ENCODE measurements around the gene LRCOL1. TPM values are rescaled to one million over a fixed set of nuclear protein-coding genes. Genes with fewer than 3 reads are reported as not detected.

The LRCOL1 gene
- total and polyA plus RNA-seq, 8 donors, result 0.60 TPM; not detected in 7

DNA sequence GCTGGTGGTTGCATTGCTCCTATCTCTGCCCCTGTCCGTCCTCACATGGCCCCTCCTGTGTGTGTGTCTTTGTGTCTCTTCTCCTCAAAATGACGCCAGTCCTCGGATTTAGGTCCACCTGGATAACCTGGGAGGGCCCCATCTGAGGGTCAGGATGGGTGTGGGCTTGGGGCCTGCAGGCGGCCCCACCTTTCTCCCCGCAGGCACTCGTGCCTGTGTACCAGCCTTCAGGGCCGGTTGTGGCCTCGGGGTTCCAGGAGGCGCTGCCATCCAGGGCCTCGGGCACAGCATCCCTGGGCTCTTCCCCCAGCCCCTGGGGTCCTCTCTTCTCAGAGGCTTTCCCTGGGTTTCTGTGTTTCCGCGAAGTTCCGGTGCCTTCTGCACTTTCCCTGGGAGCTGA is 54.7 kb downstream of the LRCOL1 start:
- WGBS, 5 donors, result 90 to 97% (median 94%) methylated on average over 13 of the region's 13 CpGs
- Histone ChIP-seq H3K4me1 (peaks cover 12 to 20% (median 18%) of the 10 kb centered on the region in 4 donors), H3K27ac (no peak overlapping the region), H3K9me3 (no peaks in the 10 kb centered on the region), H3K27me3 (peaks cover 0 to 17% (median 0%) of the 10 kb centered on the region in 3 donors), H3K4me3 (no peak overlapping the region), H3K36me3 (peaks cover 9 to 37% (median 35%) of the 10 kb centered on the region in 4 donors)
- intact Hi-C loops (cut with DNase I; ENCODE audit: low total_unique reads), result no loop called here
- no peak for DNase-seq
- TF ChIP-seq POLR2A (IDR thresholded peaks at IDR 0.05), result no peak
- no peak for TF ChIP-seq POLR2AphosphoS5 (IDR thresholded peaks at IDR 0.05)
- TF ChIP-seq EP300 (IDR thresholded peaks at IDR 0.05), result no peak
- TF ChIP-seq, protein P1, sequence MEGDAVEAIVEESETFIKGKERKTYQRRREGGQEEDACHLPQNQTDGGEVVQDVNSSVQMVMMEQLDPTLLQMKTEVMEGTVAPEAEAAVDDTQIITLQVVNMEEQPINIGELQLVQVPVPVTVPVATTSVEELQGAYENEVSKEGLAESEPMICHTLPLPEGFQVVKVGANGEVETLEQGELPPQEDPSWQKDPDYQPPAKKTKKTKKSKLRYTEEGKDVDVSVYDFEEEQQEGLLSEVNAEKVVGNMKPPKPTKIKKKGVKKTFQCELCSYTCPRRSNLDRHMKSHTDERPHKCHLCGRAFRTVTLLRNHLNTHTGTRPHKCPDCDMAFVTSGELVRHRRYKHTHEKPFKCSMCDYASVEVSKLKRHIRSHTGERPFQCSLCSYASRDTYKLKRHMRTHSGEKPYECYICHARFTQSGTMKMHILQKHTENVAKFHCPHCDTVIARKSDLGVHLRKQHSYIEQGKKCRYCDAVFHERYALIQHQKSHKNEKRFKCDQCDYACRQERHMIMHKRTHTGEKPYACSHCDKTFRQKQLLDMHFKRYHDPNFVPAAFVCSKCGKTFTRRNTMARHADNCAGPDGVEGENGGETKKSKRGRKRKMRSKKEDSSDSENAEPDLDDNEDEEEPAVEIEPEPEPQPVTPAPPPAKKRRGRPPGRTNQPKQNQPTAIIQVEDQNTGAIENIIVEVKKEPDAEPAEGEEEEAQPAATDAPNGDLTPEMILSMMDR (IDR thresholded peaks at IDR 0.05), result no peak

DNA sequence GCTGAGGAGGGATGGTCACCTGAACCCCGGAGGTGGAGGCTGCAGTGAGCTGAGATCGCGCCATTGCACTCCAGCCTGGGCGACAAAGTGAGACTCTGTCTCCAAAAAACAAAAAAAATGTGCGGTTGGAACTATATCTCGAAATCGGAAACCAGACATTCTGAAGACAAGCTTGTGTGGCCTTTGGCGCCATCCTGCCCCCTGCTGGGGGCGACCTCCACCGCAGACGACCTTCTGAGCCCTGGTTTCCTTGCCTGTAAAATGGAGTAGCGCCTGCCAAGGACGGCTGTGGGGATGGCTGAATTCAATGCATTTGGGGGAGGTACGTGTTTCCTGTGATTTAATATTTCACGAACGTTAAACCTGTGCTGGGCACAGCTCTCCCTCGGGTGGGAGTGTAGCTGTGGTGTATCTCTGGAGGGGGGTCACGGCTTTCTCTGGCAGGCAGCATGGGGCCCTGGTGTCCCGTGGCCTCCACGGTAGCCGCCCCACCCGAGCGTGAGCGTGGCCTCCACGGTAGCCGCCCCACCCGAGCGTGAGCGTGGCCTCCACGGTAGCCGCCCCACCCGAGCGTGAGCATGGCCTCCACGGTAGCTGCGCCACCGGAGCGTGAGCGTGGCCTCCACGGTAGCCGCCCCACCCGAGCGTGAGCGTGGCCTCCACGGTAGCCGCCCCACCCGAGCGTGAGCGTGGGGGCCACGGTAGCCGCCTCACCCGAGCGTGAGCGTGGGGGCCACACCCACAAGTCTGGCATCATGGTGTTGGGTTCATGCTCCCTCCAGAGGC is 55.3 kb downstream of the LRCOL1 start:
- H3K27me3 ChIP-seq, result peaks cover 0 to 11% (median 0%) of the 10 kb centered on the region in 3 donors
- DNase-seq, result peak in 1 of 2 donors; percentile 50
- TF ChIP-seq, protein P1 (IDR thresholded peaks at IDR 0.05), result peak in 1 of 7 experiments; percentile 10
- no peak for TF ChIP-seq POLR2AphosphoS5 (IDR thresholded peaks at IDR 0.05)
- H3K27ac ChIP-seq, result no peak overlapping the region
- WGBS, 5 donors, result 91 to 95% (median 92%) methylated on average over 41 to 53 of the region's 53 CpGs
- intact Hi-C loops (cut with DNase I; ENCODE audit: low total_unique reads), result no loop called here
- peaks cover 9 to 39% (median 35%) of the 10 kb centered on the region in 4 donors for H3K36me3 ChIP-seq
- H3K4me3 ChIP-seq, result no peak overlapping the region
- peaks cover 5 to 14% (median 12%) of the 10 kb centered on the region in 4 donors for H3K4me1 ChIP-seq
- no peaks in the 10 kb centered on the region for H3K9me3 ChIP-seq

Small RNAs within 50 kb of the gene (small RNA-seq; reads per million reads assigned to genes)
- gene MIR6763, result 0 to 0.15 (median 0) reads per million in 4 donors

Other genes starting within 250 kb of the LRCOL1 start
- 100 to 1,000 TPM in 1 of 5 donors, 10 to 100 TPM in 2, 1 to 10 TPM in 2; 5.3 to 110 (median 51.1) TPM for gene FBRSL1, start 120.4 kb downstream of the LRCOL1 start, total RNA-seq
- gene FBRSL1, start 120.4 kb downstream of the LRCOL1 start, polyA plus RNA-seq, result 10 to 100 TPM; 13.3 to 17.6 (median 13.7) TPM
- gene P2RX2, start 8.2 kb upstream of the LRCOL1 start, total RNA-seq, result not detected
- gene P2RX2, start 8.2 kb upstream of the LRCOL1 start, polyA plus RNA-seq, result under 1 TPM in 2 of 3 donors, not detected in 1; 0.19 to 0.78 TPM
- 100 to 1,000 TPM in 1 of 5 donors, 10 to 100 TPM in 4; 40.8 to 144 (median 72.2) TPM for gene POLE, start 76.8 kb upstream of the LRCOL1 start, total RNA-seq
- gene POLE, start 76.8 kb upstream of the LRCOL1 start, polyA plus RNA-seq, result 10 to 100 TPM; 12.7 to 27.9 (median 13.8) TPM
- 100 to 1,000 TPM in 2 of 5 donors, 10 to 100 TPM in 3; 29.9 to 274 (median 89.7) TPM for gene PXMP2, start 77.0 kb upstream of the LRCOL1 start, total RNA-seq
- 10 to 100 TPM; 40.7 to 97.3 (median 90.5) TPM for gene PXMP2, start 77.0 kb upstream of the LRCOL1 start, polyA plus RNA-seq
- gene PGAM5, start 100.3 kb upstream of the LRCOL1 start, total RNA-seq, result 10 to 100 TPM in 3 of 5 donors, 1 to 10 TPM in 2; 1.8 to 49.8 (median 16.8) TPM
- gene PGAM5, start 100.3 kb upstream of the LRCOL1 start, polyA plus RNA-seq, result 10 to 100 TPM; 13.0 to 17.6 (median 14.1) TPM
- 10 to 100 TPM; 26.3 to 75.9 (median 73.4) TPM for gene ANKLE2, start 151.2 kb upstream of the LRCOL1 start, total RNA-seq
- 10 to 100 TPM in 2 of 3 donors, 1 to 10 TPM in 1; 8.1 to 26.8 (median 10.7) TPM for gene ANKLE2, start 151.2 kb upstream of the LRCOL1 start, polyA plus RNA-seq
- 100 to 1,000 TPM in 2 of 5 donors, 10 to 100 TPM in 3; 53.7 to 204 (median 75.5) TPM for gene GOLGA3, start 218.3 kb upstream of the LRCOL1 start, total RNA-seq
- 10 to 100 TPM in 2 of 3 donors, 1 to 10 TPM in 1; 8.8 to 29.2 (median 17.9) TPM for gene GOLGA3, start 218.3 kb upstream of the LRCOL1 start, polyA plus RNA-seq

All from stomach (tissue), 9 donors.